HG02623 (cell line): ENCODE results near the gene OASL.

Experiments
- ATAC-seq: cut with Tn5 transposase; IDR thresholded peaks from one replicate; pipeline ENCODE4 v1.9.1; 2021; ENCODE audit warnings: moderate library complexity; ENCODE audit not compliant: unreplicated experiment

Gene OASL

DNA sequence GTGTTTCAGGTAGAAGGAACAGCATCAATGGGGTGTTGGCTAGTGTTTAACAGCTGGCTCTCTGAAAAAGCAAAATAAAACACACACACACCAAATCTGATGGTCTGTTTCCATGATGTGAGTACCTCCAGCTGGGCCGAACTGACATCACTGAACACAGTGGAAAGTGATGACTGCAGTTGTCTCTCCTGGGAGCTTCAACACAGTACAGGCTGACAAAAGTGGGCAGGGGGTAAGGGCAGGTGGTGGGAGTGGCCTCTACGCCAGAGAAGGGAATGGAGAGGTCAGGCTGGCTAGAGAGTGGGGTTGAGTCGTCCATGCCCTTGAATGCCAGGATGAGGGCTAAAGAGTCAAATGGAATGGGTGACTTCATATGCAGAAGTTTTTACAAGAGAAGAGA, 68.7 kb downstream of the OASL start:
- ATAC-seq = no peak
